CD4-positive, alpha-beta T cell (primary cell): Measurements from ENCODE around the gene HLA-B. TPM values are rescaled to one million over a fixed set of nuclear protein-coding genes. Genes with fewer than 3 reads are reported as not detected.

ENCODE experiments used
- ATAC-seq: fragments of 200-7000 bp; cut with Tn5 transposase; one replicate; pipeline ENCODE4 v1.10.0; 2022; ENCODE audit warnings: mild to moderate bottlenecking; ENCODE audit not compliant: poor library complexity
- CTCF ChIA-PET: fragments of 350-600 bp; sonication (Branson Sonifier 250); formaldehyde crosslinking; loops from one replicate; lab custom pipeline; 2021; ENCODE audit warnings: antibody characterized with exemption, inconsistent platforms; lab: Charles Lee
- POLR2A ChIA-PET: fragments of 350-600 bp; sonication (Branson Sonifier 250); formaldehyde crosslinking; loops from one replicate; lab custom pipeline; 2021; ENCODE audit warnings: antibody characterized with exemption, inconsistent platforms; lab: Charles Lee
- DNase-seq, 14 experiments: peaks; one replicate each; pipeline ENCODE4 v3.0.0-alpha.2; 2013 to 2020; ENCODE audit warnings: mixed read lengths in 2 of 14
- H3K27ac ChIP-seq, 2 donors: one replicate each; pipeline versions ENCODE4 v1.5.1 to v1.7.0; 2013; ENCODE audit warnings: low read length in 2 of 2, low read depth in 1 of 2, mild to moderate bottlenecking in 1 of 2
- H3K27me3 ChIP-seq, 2 experiments: 1 replicate in 1 of 2; 2 replicates in 1 of 2; pipeline versions ENCODE4 v1.6.1 to v1.7.0; 2013; ENCODE audit warnings: low read length in 2 of 2, control low read depth in 1 of 2, mild to moderate bottlenecking in 1 of 2, moderate library complexity in 1 of 2; ENCODE audit not compliant: insufficient read depth in 2 of 2, control insufficient read depth in 1 of 2
- H3K36me3 ChIP-seq: one replicate; pipeline ENCODE4 v1.6.1; 2013; ENCODE audit warnings: low read length, control low read depth; ENCODE audit not compliant: insufficient read depth
- H3K4me1 ChIP-seq: one replicate; pipeline ENCODE4 v1.6.1; 2013; ENCODE audit warnings: low read length, control low read depth; ENCODE audit not compliant: insufficient read depth
- H3K4me3 ChIP-seq: one replicate; pipeline ENCODE4 v1.5.1; 2013; ENCODE audit warnings: mild to moderate bottlenecking, low read length, moderate library complexity
- H3K9me3 ChIP-seq, 2 experiments: 1 replicate in 1 of 2; 2 replicates in 1 of 2; pipeline versions ENCODE4 v1.6.1 to v1.7.0; 2013; ENCODE audit warnings: low read length in 2 of 2, mild to moderate bottlenecking in 2 of 2, control low read depth in 1 of 2, moderate library complexity in 1 of 2; ENCODE audit not compliant: control insufficient read depth in 1 of 2, insufficient read depth in 1 of 2
- H3K27ac Mint-ChIP-seq: one replicate; pipeline ENCODE4 v1.8.0; 2020; ENCODE audit warnings: mixed read lengths
- H3K27me3 Mint-ChIP-seq: one replicate; pipeline ENCODE4 v1.8.0; 2021; ENCODE audit warnings: mixed read lengths
- H3K36me3 Mint-ChIP-seq: one replicate; pipeline ENCODE4 v1.8.0; 2021; ENCODE audit warnings: low read depth, mixed read lengths
- H3K4me1 Mint-ChIP-seq: one replicate; pipeline ENCODE4 v1.8.0; 2021; ENCODE audit warnings: low read depth, mixed read lengths
- H3K4me3 Mint-ChIP-seq: one replicate; pipeline ENCODE4 v1.8.0; 2020; ENCODE audit warnings: mild to moderate bottlenecking, mixed read lengths
- H3K9me3 Mint-ChIP-seq: one replicate; pipeline ENCODE4 v1.8.0; 2020; ENCODE audit warnings: mixed read lengths
- CTCF ChIP-seq: fragments of 200-600 bp; IDR thresholded peaks from one replicate; pipeline ENCODE4 v1.8.0; 2022; ENCODE audit warnings: antibody characterized with exemption, mild to moderate bottlenecking
- intact Hi-C, 2 experiments: fragments of 100-400 bp; cut with DNase I in 1 of 2; cut with micrococcal nuclease in 1 of 2; formaldehyde crosslinking; loops; one replicate each; pipeline versions ENCODE4 v1.15.1 to v1.9.0; 2023 to 2025; cut with DNase I, micrococcal nuclease
- total RNA-seq, 174 experiments: library from RNA in 2 of 174; stranded (reverse) in 2 of 174; gene quantifications; one replicate each; pipeline ENCODE4 v1.2.3 and lab custom pipeline; 2021 to 2026

The HLA-B gene
- total RNA-seq, 2 experiments from 2014 or later, result 6,758 to 7,013 TPM

GRCh38 chr6:31309641-31310040 is 47.3 kb downstream of the HLA-B start:
- no peak for TF ChIP-seq CTCF
- H3K36me3 Mint-ChIP-seq, result no peaks in the 10 kb centered on the region
- Histone ChIP-seq H3K4me1 (peaks cover 18% of the 10 kb centered on the region), H3K27ac (no peak overlapping the region), H3K27me3 (no peaks in the 10 kb centered on the region), H3K4me3 (no peak overlapping the region), H3K36me3 (no peaks in the 10 kb centered on the region), H3K9me3 (peaks cover 0 to 5% of the 10 kb centered on the region in 2 experiments)
- no peaks in the 10 kb centered on the region for H3K9me3 Mint-ChIP-seq
- ATAC-seq, result no peak
- no peak for DNase-seq
- POLR2A ChIA-PET, result interaction anchor here (2.0 kb wide), 1 partner anchor 37 kb away, joined by 6 read pairs; no protein-coding TSS in a partner anchor
- H3K4me1 Mint-ChIP-seq, result no peaks in the 10 kb centered on the region
- intact Hi-C loops, result loop anchor here in 1 of 2 experiments (2.0 to 5.0 kb wide), 2 partner anchors 37 kb away; partner anchors contain the start of gene HLA-C
- peaks cover 26% of the 10 kb centered on the region for H3K27me3 Mint-ChIP-seq
- CTCF ChIA-PET, result interaction anchor here (0.8 to 2.5 kb wide), 3 partner anchors 10 to 57 kb away, joined by 3 to 8 read pairs (median 3); no protein-coding TSS in a partner anchor
- no peak overlapping the region for H3K27ac Mint-ChIP-seq
- peak overlapping the region; percentile 53 for H3K4me3 Mint-ChIP-seq

- Histone ChIP-seq H3K36me3 (no peaks in the 10 kb centered on the region), H3K4me3 (peak overlapping the region; percentile 73), H3K27ac (no peak overlapping the region), H3K4me1 (peaks cover 18% of the 10 kb centered on the region), H3K9me3 (peaks cover 0 to 5% of the 10 kb centered on the region in 2 experiments), H3K27me3 (no peaks in the 10 kb centered on the region)
- ChIA-PET CTCF (interaction anchor here (1.3 to 2.5 kb wide), 3 partner anchors 9 to 112 kb away, joined by 3 to 8 read pairs (median 3); no protein-coding TSS in a partner anchor), POLR2A (interaction anchor here (1.1 to 2.1 kb wide), 5 partner anchors 13 to 111 kb away, joined by 3 to 28 read pairs (median 6); no protein-coding TSS in a partner anchor)
- Mint-ChIP-seq H3K36me3 (no peaks in the 10 kb centered on the region), H3K27ac (no peak overlapping the region), H3K9me3 (no peaks in the 10 kb centered on the region), H3K27me3 (peaks cover 19% of the 10 kb centered on the region), H3K4me1 (no peaks in the 10 kb centered on the region), H3K4me3 (peak overlapping the region; percentile 95)
- DNase-seq (no peak), ATAC-seq (no peak)
- intact Hi-C loops, result loop anchor here in 1 of 2 experiments (2.0 to 5.0 kb wide), 2 partner anchors 37 to 38 kb away; partner anchors contain the start of gene HLA-C
- no peak for TF ChIP-seq CTCF
Measured at GRCh38 chr6:31308845-31309175, 48.2 kb downstream of the HLA-B start.

- peak; percentile 58 to 90 (median 68) for DNase-seq
- Histone ChIP-seq H3K27ac (no peak overlapping the region), H3K36me3 (no peaks in the 10 kb centered on the region), H3K4me3 (peak overlapping the region; percentile 73), H3K4me1 (peaks cover 18% of the 10 kb centered on the region), H3K27me3 (peaks cover 0 to 3% of the 10 kb centered on the region in 2 experiments), H3K9me3 (peaks cover 0 to 5% of the 10 kb centered on the region in 2 experiments)
- H3K27ac Mint-ChIP-seq, result peak overlapping the region; percentile 76
- intact Hi-C loops, result loop anchor here in 1 of 2 experiments (2.0 to 5.0 kb wide), 2 partner anchors 36 to 39 kb away; partner anchors contain the start of gene HLA-C
- CTCF ChIA-PET, result interaction anchor here (0.7 to 2.5 kb wide), 3 partner anchors 37 to 111 kb away, joined by 3 to 8 read pairs (median 3); no protein-coding TSS in a partner anchor
- H3K9me3 Mint-ChIP-seq, result no peaks in the 10 kb centered on the region
- H3K36me3 Mint-ChIP-seq, result no peaks in the 10 kb centered on the region
- peak overlapping the region; percentile 95 for H3K4me3 Mint-ChIP-seq
- POLR2A ChIA-PET, result interaction anchor here (0.6 to 2.1 kb wide), 15 partner anchors 10 to 626 kb away, joined by 3 to 28 read pairs (median 3); partner anchors contain the start of gene TCF19
- no peaks in the 10 kb centered on the region for H3K4me1 Mint-ChIP-seq
- TF ChIP-seq CTCF, result no peak
- ATAC-seq, result peak; percentile 95
- peaks cover 14% of the 10 kb centered on the region for H3K27me3 Mint-ChIP-seq
Measured at GRCh38 chr6:31308050-31308844, 48.7 kb downstream of the HLA-B start.
